ENCODE measurements around the gene RHCE.
"Not testable (repeated sequence)": the region's sequence is repeated elsewhere in the genome, so short reads cannot be mapped to it uniquely, and the experiment has no call there.

RHCE gene

GRCh38 chr1:25420715-25421114 lies at the start of gene RHCE:
RHCE (minus strand) TSS chr1:25420825; CDS start chr1:25420786, 39 bp downstream.
- not testable (repeated sequence) for DNase-seq

- DNase-seq: no peak
Measured at GRCh38 chr1:25469177-25469576, 48.6 kb upstream of the RHCE start.

DNA sequence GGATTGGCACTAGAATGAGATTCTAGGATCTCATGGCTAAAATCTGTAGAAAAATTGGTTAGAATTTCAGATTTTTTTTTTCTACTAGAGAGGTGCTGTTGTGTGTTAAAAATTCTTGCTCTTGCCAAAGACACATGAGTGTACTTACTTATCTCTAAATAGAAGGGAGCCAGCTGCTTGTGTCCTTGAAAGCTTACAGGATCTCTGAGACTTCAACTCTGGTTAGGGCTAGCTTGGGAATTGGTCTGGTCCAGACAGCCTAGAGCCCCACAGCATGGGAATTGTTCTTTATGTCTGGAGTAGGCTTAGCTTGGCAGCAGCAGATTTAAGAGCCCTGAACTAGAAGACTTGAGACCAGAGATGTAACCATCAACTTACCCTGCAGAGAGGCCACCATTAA lies 47.4 kb upstream of the RHCE start:
- DNase-seq: no peak

DNA sequence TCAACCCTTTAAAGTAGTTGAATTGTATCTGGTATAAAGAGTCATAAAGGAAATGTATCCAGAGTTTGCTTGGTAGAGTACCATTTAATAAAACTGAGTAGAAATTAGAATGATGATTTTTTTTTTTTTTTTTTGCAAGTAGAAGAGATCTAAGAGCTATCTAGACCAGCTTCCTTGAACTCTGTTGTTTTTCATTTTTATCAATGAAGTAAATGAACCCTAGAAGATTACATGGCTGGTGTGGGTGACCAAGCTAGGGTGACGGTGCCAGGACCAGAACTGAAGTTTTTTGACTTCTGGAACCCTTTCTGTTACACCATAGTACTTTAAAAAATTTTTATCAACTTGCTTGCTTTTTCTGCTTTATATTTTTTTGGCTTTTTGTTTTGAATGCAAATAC lies 47.0 kb upstream of the RHCE start:
- DNase-seq: no peak

DNA sequence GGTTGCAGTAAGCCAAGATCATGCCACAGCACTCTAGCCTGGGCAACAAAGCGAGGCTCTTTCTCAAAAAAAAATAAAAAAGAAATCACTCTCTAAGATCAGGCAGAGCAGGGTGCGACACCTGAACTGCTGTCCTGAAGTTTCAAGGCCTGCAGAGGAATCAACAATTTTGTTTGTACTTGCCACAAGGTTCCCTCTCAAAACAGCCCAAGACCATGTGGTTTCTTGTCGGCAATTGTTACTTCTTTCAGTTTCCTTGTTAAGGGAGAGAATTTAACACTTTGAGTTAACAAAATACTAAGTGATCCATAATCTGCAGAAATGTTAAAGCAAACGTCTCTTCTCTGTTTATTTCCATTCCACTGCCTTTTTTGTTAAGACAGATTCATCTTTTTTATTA lies 46.6 kb upstream of the RHCE start:
- DNase-seq: no peak

DNA sequence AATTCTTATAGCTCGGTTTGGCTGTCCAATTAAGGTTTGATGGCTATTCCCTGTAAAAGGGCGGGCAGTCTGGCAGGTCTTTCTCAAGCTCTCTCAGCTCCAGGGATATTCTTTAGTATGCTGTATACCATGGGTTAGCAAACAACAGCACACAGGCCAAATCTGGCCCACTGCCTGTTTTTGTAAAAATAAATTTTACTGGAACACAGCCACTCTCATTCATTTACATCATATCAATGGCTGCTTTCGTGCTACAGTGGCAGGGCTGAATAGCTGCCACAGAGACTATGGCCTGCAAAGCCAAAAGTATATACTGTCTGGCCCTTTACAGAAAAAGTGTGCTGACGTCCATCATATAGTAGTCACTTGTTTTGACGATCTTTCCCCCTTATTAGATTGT lies 42.1 kb upstream of the RHCE start:
- DNase-seq: no peak

DNA sequence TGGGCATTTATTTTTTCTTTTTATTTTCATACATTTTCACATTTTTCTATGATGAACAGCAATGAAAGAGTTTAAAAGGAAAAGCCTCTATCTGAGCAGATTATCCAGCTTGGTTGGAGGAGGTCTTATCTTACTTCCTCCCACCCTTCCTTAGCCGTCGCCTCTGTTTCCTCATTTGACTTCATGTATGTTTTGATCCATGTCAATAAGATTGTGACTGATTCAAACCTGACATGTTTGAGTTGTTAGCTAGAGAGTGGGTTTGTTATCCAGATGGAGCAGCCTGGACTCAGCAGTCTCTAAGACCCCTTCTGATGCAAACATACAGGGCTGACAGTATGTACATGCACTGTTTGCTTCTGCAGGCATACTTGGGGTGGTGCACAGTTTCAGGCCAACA lies 41.2 kb upstream of the RHCE start:
- DNase-seq: no peak

- not testable (repeated sequence) for DNase-seq
Measured at GRCh38 chr1:25460816-25461215, 40.2 kb upstream of the RHCE start.

DNA sequence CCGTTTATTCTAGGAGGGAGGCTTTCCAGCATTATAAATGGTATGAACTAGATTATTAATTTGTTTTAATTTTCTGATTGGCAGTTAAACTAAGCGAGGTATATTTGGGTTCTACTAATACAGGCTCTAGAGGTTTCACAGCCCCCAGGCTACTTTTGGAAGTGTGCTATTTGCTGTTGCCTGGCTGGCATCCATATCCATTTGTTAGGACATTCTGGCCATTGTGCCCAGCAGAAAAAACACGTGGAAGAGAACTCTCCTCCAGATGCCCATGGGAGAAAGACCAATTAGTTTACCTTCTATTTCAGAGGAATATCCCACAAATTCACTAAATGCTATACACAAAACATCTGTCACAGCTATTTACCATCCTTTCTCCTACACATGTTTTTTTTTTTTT lies 39.4 kb upstream of the RHCE start:
- no peak for DNase-seq

GRCh38 chr1:25458541-25459298 lies 38.1 kb upstream of the RHCE start:
- DNase-seq: no peak

GRCh38 chr1:25456502-25456901 lies 35.9 kb upstream of the RHCE start:
- no peak for DNase-seq

DNA sequence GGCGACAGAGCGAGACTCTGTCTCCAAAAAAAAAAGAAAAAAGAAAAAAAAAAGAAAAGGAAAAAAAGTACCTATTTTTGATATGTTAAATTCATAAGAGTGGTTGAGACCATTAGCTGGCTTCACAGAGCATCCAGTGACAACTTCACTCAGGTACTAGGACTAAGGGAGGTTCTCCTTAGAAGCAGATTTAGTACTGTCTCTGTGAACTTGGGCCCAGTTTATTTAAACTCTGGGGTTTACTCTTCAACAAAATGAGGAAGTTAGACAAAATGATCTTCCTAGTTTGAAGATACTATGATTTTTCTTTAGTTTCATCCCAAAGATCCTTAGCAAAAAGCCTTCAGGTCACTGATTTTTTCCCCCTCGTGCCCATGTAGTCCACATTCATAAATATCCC lies 31.3 kb upstream of the RHCE start:
- DNase-seq: no peak

DNA sequence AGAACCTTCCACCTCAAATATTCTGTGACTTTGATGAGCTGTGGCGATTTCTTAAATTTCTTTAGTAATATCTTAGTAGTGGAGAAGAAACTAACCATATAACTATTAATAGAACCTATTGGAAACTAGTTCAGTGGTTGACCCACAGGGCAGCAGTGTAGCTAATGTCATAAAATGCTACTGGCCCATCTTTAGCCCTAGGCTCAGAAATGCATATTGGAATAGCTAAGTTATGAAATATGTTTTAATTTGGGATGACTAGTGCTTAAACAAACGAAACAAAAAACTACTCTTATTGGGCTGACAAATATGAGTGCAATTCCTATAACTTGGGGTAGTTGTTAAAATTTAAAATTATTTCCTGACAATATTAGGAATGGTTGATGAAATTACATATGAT lies 30.3 kb upstream of the RHCE start:
- no peak for DNase-seq

DNA sequence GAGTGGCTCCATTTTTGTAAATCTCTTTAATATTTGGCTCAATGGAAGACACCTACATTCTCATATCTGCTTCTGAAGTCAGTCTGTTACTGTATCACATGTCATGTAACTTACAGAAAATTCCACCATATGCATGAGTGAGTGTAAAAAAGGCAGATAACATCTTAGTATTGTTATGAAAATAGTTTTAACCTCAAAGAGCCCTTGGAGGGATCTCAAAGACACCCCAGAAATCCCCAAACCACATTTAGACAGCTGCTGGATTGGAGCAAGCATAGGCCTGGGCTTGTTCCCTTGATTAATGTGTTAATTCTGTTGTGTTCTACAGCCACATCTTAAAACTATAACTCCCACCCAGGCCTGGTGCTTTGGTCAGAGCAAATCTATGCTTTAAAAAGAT lies 26.9 kb upstream of the RHCE start:
- no peak for DNase-seq

DNA sequence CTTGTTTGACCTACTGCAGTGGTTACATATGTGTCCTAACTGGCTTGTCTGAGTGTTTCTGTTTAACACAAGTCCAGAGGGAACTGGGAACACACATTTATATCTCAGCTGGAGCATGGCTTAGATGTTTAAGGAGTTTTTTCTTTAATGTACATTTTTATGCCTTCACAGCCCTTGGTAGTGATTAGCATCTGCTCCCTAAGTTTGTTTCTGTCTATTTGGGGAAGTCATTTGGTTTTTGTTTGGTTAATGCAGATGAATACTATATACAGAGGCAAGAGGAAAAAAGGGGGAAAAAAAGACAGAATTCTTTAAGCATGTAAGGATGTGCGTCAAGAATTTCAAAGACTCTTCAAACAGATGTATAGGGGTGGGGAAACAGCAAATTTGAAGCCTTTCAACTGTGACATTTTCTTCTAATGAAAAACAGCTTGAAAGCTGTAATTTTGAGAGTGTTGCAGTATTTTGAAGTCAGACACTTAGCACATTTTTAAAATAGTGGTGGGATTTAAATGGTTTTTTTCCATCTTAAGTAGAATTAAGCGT lies 25.4 kb upstream of the RHCE start:
- no peak for DNase-seq

GRCh38 chr1:25444604-25445003 lies 24.0 kb upstream of the RHCE start:
- DNase-seq: not testable (repeated sequence)

GRCh38 chr1:25443030-25443699 lies 22.5 kb upstream of the RHCE start:
- DNase-seq: no peak

DNA sequence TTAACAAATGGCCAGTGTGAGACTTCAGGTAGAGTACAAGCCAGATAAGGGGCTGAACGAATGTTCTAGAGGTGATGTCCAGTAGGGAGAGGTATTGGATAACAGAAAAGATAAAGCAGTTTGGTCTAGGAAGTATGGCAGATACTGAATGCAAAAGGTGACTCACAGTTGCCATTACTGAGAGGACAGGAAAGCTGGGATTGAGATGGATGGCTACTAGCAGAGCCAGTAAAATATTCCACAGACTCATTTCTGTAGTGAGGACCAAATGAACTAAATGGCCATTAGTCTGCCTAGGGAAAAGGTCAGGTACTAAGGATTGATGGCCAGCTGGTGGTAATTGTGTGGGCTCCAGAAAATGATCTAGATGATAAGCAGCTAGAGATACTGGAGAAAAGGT lies 21.6 kb upstream of the RHCE start:
- DNase-seq: no peak

GRCh38 chr1:25439287-25439686 lies 18.7 kb upstream of the RHCE start:
- DNase-seq: no peak

GRCh38 chr1:25437672-25438071 lies 17.0 kb upstream of the RHCE start:
- DNase-seq: no peak

GRCh38 chr1:25435397-25436108 lies 14.9 kb upstream of the RHCE start:
- DNase-seq: no peak

DNA sequence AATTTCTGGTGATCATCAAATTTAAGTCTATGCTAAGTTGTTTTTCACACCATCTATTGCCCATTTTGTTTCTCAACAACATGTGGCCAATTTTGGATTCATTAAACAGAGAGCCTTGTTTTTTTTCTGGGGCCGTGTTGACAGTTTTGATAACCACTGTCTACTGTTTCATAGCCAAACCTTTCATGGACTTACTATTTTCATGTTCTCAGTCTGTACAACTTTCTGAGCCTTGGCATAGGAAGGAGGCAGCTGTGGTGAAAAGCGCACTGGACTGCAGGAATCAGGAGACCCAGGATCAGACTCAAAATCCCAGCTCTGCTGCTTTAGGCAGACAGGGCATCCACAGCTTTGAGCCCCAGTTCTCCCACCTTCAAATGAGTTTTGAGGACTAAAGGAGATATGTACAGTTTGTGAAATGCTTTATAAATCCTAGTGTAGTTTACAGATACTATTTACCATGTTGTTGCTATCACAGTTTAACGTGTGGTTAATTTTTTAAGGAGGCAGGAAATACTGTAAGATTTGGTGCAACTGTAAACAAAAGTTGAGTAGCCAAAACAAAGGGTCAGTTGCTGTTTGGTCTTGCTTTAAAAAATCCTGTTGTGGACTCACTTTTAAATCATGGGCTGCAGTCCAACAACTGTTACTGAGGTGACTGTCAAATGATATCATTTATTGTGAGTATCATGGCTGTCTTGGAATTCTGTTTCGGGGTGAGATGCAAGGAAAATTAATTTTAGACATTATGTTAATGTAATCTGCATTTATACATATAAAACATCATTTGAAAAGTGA lies 13.0 kb upstream of the RHCE start:
- peak; percentile 24 for DNase-seq

All from midbrain (tissue), 1 donor.